Chondrocyte (in vitro differentiated cells): Measurements from ENCODE around the gene SPTLC1. TPM values are rescaled to one million over a fixed set of nuclear protein-coding genes. Genes with fewer than 3 reads are reported as not detected.
"Not testable (repeated sequence)": the region's sequence is repeated elsewhere in the genome, so short reads cannot be mapped to it uniquely, and the experiment has no call there.

Experiments
- DNase-seq: peaks from one replicate; pipeline ENCODE4 v3.0.0; 2021; ENCODE audit warnings: mixed read lengths, low spot score
- H3K27ac Mint-ChIP-seq: one replicate; pipeline ENCODE4 v1.8.0; 2021; ENCODE audit warnings: mild to moderate bottlenecking, moderate library complexity, mixed read lengths; ENCODE audit not compliant: unreplicated experiment
- H3K27me3 Mint-ChIP-seq: 2 replicates; pipeline ENCODE4 v1.8.0; 2021; ENCODE audit warnings: low read depth, mixed read lengths
- H3K36me3 Mint-ChIP-seq: 2 replicates; pipeline ENCODE4 v1.8.0; 2021; ENCODE audit warnings: low read depth, mixed read lengths
- H3K4me1 Mint-ChIP-seq: 2 replicates; pipeline ENCODE4 v1.8.0; 2021; ENCODE audit warnings: low read depth, mild to moderate bottlenecking, mixed read lengths
- H3K4me3 Mint-ChIP-seq: one replicate; pipeline ENCODE4 v1.8.0; 2021; ENCODE audit warnings: mild to moderate bottlenecking, moderate library complexity, mixed read lengths; ENCODE audit not compliant: unreplicated experiment
- H3K9me3 Mint-ChIP-seq: 2 replicates; pipeline ENCODE4 v1.8.0; 2021; ENCODE audit warnings: low read depth, mixed read lengths
- total RNA-seq: library from RNA; stranded (reverse); gene quantifications from 3 replicates; pipeline ENCODE4 v1.2.1, GENCODE V29; 2021
- TF ChIP-seq, protein P1 (sequence below): fragments of 200-600 bp; sonication (generic); IDR thresholded peaks from 2 replicates; pipeline ENCODE4 v1.5.0; 2021; ENCODE audit warnings: antibody characterized with exemption, mild to moderate bottlenecking, moderate library complexity

Gene SPTLC1
- total RNA-seq, 1 donor from 2014 or later, result 88.9 TPM

DNA sequence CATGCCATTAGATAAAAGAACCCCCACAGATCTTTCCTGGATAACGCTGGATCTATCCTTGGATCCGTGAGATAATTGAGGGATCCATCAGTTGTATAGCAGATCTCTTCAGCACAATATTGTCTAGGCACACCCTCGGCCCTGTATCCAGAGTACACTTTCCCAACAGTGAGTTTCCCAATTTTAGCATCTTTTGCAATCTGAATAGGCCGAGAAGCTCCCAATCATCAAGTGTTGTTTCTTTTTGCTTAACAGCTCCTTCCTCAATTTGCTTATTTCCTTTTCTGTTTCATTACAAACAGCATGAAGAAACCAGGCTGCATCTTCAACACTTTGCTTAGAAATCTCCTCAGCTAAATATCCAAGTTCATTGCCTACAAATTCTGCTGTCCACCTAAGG, 4.4 kb upstream of the SPTLC1 start:
- Mint-ChIP-seq H3K4me1 (peaks cover 8% of the 10 kb centered on the region), H3K27me3 (no peaks in the 10 kb centered on the region), H3K9me3 (peaks cover 5% of the 10 kb centered on the region), H3K27ac (no peak overlapping the region), H3K36me3 (peaks cover 2% of the 10 kb centered on the region), H3K4me3 (no peak overlapping the region)
- TF ChIP-seq, protein P1, sequence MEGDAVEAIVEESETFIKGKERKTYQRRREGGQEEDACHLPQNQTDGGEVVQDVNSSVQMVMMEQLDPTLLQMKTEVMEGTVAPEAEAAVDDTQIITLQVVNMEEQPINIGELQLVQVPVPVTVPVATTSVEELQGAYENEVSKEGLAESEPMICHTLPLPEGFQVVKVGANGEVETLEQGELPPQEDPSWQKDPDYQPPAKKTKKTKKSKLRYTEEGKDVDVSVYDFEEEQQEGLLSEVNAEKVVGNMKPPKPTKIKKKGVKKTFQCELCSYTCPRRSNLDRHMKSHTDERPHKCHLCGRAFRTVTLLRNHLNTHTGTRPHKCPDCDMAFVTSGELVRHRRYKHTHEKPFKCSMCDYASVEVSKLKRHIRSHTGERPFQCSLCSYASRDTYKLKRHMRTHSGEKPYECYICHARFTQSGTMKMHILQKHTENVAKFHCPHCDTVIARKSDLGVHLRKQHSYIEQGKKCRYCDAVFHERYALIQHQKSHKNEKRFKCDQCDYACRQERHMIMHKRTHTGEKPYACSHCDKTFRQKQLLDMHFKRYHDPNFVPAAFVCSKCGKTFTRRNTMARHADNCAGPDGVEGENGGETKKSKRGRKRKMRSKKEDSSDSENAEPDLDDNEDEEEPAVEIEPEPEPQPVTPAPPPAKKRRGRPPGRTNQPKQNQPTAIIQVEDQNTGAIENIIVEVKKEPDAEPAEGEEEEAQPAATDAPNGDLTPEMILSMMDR, result no peak
- DNase-seq, result no peak

DNA sequence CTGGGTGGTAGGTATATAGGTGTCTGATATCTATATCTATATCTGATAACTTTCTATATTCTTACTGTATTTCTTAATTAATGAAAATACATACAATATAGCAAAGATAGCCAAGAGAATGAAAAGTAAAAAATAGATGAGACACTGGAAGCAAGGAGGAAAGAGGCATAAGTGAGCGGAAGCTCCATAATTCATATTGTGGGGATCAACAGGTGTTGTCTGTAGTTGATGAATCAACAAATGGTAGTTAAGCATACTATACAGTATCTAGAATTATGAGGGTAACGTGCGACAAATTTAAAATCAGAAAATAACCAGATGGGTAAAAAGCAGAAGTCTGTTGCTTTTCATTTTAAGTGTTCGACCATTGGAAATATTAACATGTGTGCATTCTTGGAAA, 7.1 kb downstream of the SPTLC1 start:
- DNase-seq, result no peak
- H3K9me3 Mint-ChIP-seq, result no peaks in the 10 kb centered on the region
- H3K4me3 Mint-ChIP-seq, result no peak overlapping the region
- H3K27ac Mint-ChIP-seq, result no peak overlapping the region
- no peaks in the 10 kb centered on the region for H3K27me3 Mint-ChIP-seq
- H3K36me3 Mint-ChIP-seq, result peaks cover 25% of the 10 kb centered on the region
- H3K4me1 Mint-ChIP-seq, result peaks cover 9% of the 10 kb centered on the region
- TF ChIP-seq, protein P1, result no peak

DNA sequence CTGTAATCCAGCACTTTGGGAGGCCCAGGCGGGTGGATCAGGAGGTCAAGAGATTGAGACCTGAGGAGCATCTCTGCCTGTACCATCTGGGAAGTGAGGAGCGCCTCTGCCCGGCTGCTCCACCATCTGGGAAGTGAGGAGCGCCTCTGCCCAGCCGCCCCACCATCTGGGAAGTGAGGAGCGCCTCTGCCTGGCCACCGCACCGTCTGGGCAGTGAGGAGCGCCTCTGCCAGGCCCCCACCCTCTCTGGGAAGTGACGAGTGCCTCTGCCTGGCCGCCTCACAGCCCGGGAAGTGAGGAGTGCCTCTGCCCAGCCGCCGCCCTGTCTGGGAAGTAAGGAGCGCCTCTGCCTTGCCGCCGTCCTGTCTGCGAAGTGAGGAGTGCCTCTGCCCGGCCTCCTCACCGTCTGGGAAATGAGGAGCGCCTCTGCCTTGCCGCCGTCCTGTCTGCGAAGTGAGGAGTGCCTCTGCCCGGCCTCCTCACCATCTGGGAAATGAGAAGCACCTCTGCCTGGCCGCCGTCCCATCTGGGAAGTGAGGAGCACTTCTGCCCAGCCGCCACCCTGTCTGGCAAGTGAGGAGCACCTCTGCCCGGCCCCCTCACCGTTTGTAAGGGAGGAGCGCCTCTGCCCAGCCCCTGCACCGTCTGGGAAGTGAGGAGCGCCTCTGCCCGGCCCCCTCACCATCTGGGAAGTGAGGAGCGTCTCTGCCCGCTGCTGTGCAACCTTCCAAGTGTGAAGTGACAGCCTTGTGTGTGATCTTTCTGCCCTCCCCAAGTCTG, 9.6 kb downstream of the SPTLC1 start:
- H3K9me3 Mint-ChIP-seq, H3K4me3 Mint-ChIP-seq, H3K27me3 Mint-ChIP-seq, H3K27ac Mint-ChIP-seq, DNase-seq: not testable (repeated sequence)
- H3K4me1 Mint-ChIP-seq, result peaks cover 17% of the 10 kb centered on the region
- peaks cover 33% of the 10 kb centered on the region for H3K36me3 Mint-ChIP-seq

DNA sequence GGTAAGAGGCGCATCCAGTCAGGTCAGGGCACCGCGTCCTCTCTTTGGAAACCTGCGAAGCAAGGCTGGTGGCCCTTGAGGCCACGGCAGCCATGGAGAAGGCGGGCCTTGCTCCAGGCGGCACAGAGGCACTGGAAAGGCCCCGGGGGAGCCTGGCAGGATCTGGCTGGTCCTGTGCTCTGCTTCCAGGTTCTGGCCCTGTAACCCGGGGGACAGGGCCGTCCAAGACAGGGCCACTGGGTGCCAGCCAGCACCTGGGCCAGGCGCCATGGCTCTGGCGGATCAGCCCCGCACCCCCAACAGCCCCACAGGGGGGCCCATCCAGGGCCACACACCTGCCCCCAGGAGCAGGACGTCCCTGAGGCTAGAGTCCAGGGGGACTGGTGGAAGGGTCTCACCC, 11.6 kb downstream of the SPTLC1 start:
- H3K4me1 Mint-ChIP-seq, result peaks cover 22% of the 10 kb centered on the region
- not testable (repeated sequence) for H3K9me3 Mint-ChIP-seq, H3K27me3 Mint-ChIP-seq, H3K27ac Mint-ChIP-seq, DNase-seq, H3K4me3 Mint-ChIP-seq
- peaks cover 30% of the 10 kb centered on the region for H3K36me3 Mint-ChIP-seq

DNA sequence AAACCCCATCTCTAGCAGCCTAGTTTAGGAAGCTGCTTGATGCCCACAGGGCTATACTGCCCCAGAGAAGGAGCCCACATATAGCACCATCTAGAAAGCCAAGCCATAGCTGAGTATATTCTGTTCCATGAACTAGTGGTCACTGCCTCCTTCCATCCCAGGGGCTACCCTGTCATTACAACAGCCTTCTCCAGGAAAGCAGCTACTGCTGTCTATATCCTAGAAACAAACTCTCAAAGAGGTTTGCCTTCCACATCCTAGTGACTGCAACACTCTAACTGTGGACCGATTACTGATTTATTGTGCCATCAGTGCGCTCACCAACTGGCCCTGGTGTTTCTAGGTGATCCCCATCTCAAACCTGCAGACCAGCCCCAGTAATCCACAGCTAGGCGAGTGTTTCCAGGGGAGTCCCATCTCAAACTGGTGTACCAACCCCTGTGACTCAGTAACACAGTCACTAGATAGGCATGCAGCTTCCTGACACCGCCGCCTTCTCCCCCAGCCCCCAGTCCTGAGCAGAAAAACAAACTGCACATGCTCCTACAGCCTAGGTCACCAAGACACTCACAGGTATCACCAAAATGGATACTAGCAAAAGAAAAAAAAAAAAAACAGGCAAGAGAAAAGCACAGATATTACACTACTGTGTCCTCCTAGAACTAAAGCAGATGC, 14.8 kb downstream of the SPTLC1 start:
- Mint-ChIP-seq H3K9me3 (peaks cover 5% of the 10 kb centered on the region), H3K4me1 (peaks cover 26% of the 10 kb centered on the region), H3K36me3 (peaks cover 24% of the 10 kb centered on the region), H3K4me3 (no peak overlapping the region), H3K27me3 (no peaks in the 10 kb centered on the region), H3K27ac (peak overlapping the region; percentile 86)
- no peak for DNase-seq
- TF ChIP-seq, protein P1, result no peak

DNA sequence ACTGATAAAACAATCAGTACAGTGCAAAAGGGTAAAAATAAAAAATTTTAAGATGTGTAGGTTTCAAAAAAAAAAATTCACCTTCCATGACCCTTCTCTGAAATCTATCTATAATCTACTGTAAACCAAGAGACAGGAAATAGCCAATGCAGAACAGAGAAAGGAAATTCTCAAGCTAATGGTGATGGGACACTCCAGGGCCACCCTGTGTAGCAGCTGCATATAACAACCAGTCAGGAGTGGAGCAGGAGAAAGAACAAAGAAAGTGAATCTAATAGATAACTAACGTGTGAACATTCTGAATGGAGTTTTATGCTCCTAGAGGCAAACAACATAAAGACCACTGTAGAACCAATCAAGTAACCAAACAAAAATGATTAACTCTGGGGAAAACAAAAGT, 16.6 kb downstream of the SPTLC1 start:
- peaks cover 38% of the 10 kb centered on the region for H3K4me1 Mint-ChIP-seq
- DNase-seq, result no peak
- H3K27ac Mint-ChIP-seq, result no peak overlapping the region
- H3K9me3 Mint-ChIP-seq, result peaks cover 5% of the 10 kb centered on the region
- H3K4me3 Mint-ChIP-seq, result no peak overlapping the region
- H3K27me3 Mint-ChIP-seq, result no peaks in the 10 kb centered on the region
- TF ChIP-seq, protein P1, result no peak
- peaks cover 23% of the 10 kb centered on the region for H3K36me3 Mint-ChIP-seq
